Mononuclear cell (primary cell): ENCODE results near the gene RFX8. TPM values are rescaled to one million over a fixed set of nuclear protein-coding genes. Genes with fewer than 3 reads are reported as not detected.

Experiments
- H3K27me3 ChIP-seq: 2 replicates; pipeline ENCODE4 v1.6.0; 2011; ENCODE audit warnings: low read length, control low read depth; ENCODE audit not compliant: insufficient read depth
- H3K4me1 ChIP-seq: 2 replicates; pipeline ENCODE4 v1.5.1; 2011; ENCODE audit warnings: mild to moderate bottlenecking, low read length, control low read depth; ENCODE audit not compliant: insufficient read depth
- H3K4me3 ChIP-seq: 2 replicates; pipeline ENCODE4 v1.5.1; 2011; ENCODE audit warnings: mild to moderate bottlenecking, low read length, moderate library complexity
- H3K9me3 ChIP-seq: 2 replicates; pipeline ENCODE4 v1.5.1; 2011; ENCODE audit warnings: low read depth, mild to moderate bottlenecking, control low read depth, low read length
- total RNA-seq: library from RNA; depleted of rRNA; stranded (reverse); fragments of >200 nt; gene quantifications from one replicate; pipeline ENCODE4 v1.2.3, GENCODE V29; 2012

RFX8 gene
- total RNA-seq, 1 donor = 0.21 TPM

- Histone ChIP-seq H3K4me3 (no peak overlapping the region), H3K4me1 (peaks cover 10% of the 10 kb centered on the region), H3K27me3 (no peaks in the 10 kb centered on the region), H3K9me3 (no peaks in the 10 kb centered on the region)
Measured at GRCh38 chr2:101502095-101502494, 27.2 kb upstream of the RFX8 start.

- no peaks in the 10 kb centered on the region for H3K27me3 ChIP-seq
- no peak overlapping the region for H3K4me3 ChIP-seq
- peaks cover 10% of the 10 kb centered on the region for H3K4me1 ChIP-seq
- no peaks in the 10 kb centered on the region for H3K9me3 ChIP-seq
Measured at GRCh38 chr2:101501443-101501842, 26.5 kb upstream of the RFX8 start.

- no peaks in the 10 kb centered on the region for H3K9me3 ChIP-seq
- no peak overlapping the region for H3K4me3 ChIP-seq
- H3K27me3 ChIP-seq = no peaks in the 10 kb centered on the region
- H3K4me1 ChIP-seq = peaks cover 10% of the 10 kb centered on the region
Measured at GRCh38 chr2:101500860-101501259, 25.9 kb upstream of the RFX8 start.

GRCh38 chr2:101500180-101500579 lies 25.3 kb upstream of the RFX8 start:
- peaks cover 10% of the 10 kb centered on the region for H3K4me1 ChIP-seq
- H3K4me3 ChIP-seq = no peak overlapping the region
- H3K9me3 ChIP-seq = no peaks in the 10 kb centered on the region
- no peaks in the 10 kb centered on the region for H3K27me3 ChIP-seq

GRCh38 chr2:101496279-101496678 lies 21.4 kb upstream of the RFX8 start:
- Histone ChIP-seq H3K4me3 (no peak overlapping the region), H3K4me1 (peaks cover 5% of the 10 kb centered on the region), H3K27me3 (no peaks in the 10 kb centered on the region), H3K9me3 (no peaks in the 10 kb centered on the region)

GRCh38 chr2:101492936-101493473 lies 18.1 kb upstream of the RFX8 start:
- no peak overlapping the region for H3K4me3 ChIP-seq
- no peaks in the 10 kb centered on the region for H3K27me3 ChIP-seq
- H3K4me1 ChIP-seq = no peaks in the 10 kb centered on the region
- H3K9me3 ChIP-seq = no peaks in the 10 kb centered on the region

GRCh38 chr2:101486994-101487393 lies 12.1 kb upstream of the RFX8 start:
- Histone ChIP-seq H3K4me3 (no peak overlapping the region), H3K4me1 (no peaks in the 10 kb centered on the region), H3K27me3 (no peaks in the 10 kb centered on the region), H3K9me3 (no peaks in the 10 kb centered on the region)

- H3K4me1 ChIP-seq = no peaks in the 10 kb centered on the region
- no peaks in the 10 kb centered on the region for H3K9me3 ChIP-seq
- no peak overlapping the region for H3K4me3 ChIP-seq
- H3K27me3 ChIP-seq = no peaks in the 10 kb centered on the region
Measured at GRCh38 chr2:101486258-101486701, 11.4 kb upstream of the RFX8 start.

- no peaks in the 10 kb centered on the region for H3K4me1 ChIP-seq
- no peaks in the 10 kb centered on the region for H3K27me3 ChIP-seq
- no peak overlapping the region for H3K4me3 ChIP-seq
- H3K9me3 ChIP-seq = no peaks in the 10 kb centered on the region
Measured at GRCh38 chr2:101485856-101486255, 10.9 kb upstream of the RFX8 start.

GRCh38 chr2:101480764-101481163 lies 5.9 kb upstream of the RFX8 start:
- peaks cover 11% of the 10 kb centered on the region for H3K27me3 ChIP-seq
- H3K9me3 ChIP-seq = no peaks in the 10 kb centered on the region
- peaks cover 4% of the 10 kb centered on the region for H3K4me1 ChIP-seq
- H3K4me3 ChIP-seq = no peak overlapping the region

GRCh38 chr2:101479810-101480209 lies 4.9 kb upstream of the RFX8 start:
- Histone ChIP-seq H3K27me3 (peaks cover 11% of the 10 kb centered on the region), H3K4me1 (peaks cover 13% of the 10 kb centered on the region), H3K9me3 (no peaks in the 10 kb centered on the region)

GRCh38 chr2:101479328-101479727 lies 4.4 kb upstream of the RFX8 start:
- peaks cover 18% of the 10 kb centered on the region for H3K4me1 ChIP-seq
- H3K4me3 ChIP-seq = no peak overlapping the region
- no peaks in the 10 kb centered on the region for H3K9me3 ChIP-seq
- peaks cover 11% of the 10 kb centered on the region for H3K27me3 ChIP-seq

More at GRCh38 chr2:101479810-101480209, 4.9 kb upstream of the RFX8 start:
- H3K4me3 ChIP-seq = no peak overlapping the region

- Histone ChIP-seq H3K4me1 (peaks cover 28% of the 10 kb centered on the region), H3K4me3 (no peak overlapping the region), H3K9me3 (no peaks in the 10 kb centered on the region), H3K27me3 (peaks cover 15% of the 10 kb centered on the region)
Measured at GRCh38 chr2:101478181-101479001, 3.5 kb upstream of the RFX8 start.

- H3K4me1 ChIP-seq = peaks cover 29% of the 10 kb centered on the region
- H3K27me3 ChIP-seq = peaks cover 23% of the 10 kb centered on the region
- H3K9me3 ChIP-seq = no peaks in the 10 kb centered on the region
- H3K4me3 ChIP-seq = no peak overlapping the region
Measured at GRCh38 chr2:101477556-101477955, 2.6 kb upstream of the RFX8 start.

GRCh38 chr2:101476605-101477208 lies 1.8 kb upstream of the RFX8 start:
- Histone ChIP-seq H3K4me1 (peaks cover 31% of the 10 kb centered on the region), H3K27me3 (peaks cover 28% of the 10 kb centered on the region), H3K9me3 (no peaks in the 10 kb centered on the region), H3K4me3 (no peak overlapping the region)
